GM04504 (cell line): Measurements from ENCODE around the gene ATP13A4.

Experiments
- DNase-seq: peaks from one replicate; pipeline ENCODE4 v3.0.0-alpha.2; 2012; ENCODE audit warnings: low read depth

The ATP13A4 gene

DNA sequence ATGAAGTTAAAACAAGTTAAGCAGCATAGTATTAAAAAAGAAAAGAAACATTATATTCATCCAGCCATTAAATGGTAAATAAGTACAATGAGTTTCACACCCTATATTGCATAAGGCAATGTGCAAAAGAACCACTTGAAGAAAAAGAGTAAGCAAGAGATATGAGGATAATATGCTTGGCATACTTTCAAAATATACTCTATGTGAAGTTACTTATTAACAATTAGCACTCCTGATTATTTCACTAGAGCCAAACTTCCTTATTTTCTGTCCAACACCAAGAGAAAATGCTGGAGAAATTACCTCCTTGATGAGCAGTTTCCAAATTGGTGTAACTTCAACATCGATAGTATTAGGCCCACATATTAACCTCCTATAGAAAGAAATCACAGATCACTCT lies 63.7 kb downstream of the ATP13A4 start:
- no peak for DNase-seq

DNA sequence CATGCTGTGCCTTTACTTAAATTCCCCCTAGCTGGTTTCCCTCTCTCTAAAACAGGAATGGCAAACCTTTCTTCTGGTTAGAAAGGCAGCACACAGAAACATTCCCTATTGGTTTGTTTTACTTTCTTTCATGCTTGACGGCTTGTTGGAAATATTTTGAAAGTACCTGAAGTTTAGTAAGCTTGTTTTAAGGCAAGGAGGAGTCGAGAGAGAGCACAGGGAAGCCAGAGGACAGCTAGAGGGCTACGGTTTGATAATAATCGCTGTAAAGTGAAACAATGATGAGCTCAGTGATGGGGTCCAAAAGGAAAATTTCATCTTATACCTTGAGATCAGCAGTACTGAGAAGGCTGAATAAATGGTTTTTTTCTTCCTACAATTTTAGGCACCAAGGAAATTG lies 64.1 kb downstream of the ATP13A4 start:
- no peak for DNase-seq

- no peak for DNase-seq
Observed at GRCh38 chr3:193489949-193490348, 64.7 kb downstream of the ATP13A4 start.

GRCh38 chr3:193488741-193489140 lies 66.0 kb downstream of the ATP13A4 start:
- no peak for DNase-seq

- DNase-seq: no peak
Observed at GRCh38 chr3:193483988-193484539, 70.6 kb downstream of the ATP13A4 start.

DNA sequence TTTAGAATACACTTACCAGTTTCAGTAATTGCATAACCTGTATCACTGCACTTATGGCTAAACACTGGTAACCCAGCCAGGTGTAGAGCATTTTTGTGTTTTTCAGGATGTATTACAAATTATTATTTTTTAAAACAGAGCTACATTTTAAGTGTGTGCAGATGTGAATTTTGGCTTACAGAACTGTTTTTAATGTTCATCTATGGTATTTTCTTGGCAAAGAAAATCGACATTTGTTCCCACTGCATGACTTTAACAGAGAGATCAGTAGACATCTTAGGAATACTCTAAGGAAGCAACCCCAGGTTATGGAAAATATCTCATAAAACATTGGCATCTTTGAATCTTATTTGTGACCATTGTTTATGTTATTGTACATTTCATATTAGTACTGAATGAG lies 73.3 kb downstream of the ATP13A4 start:
- DNase-seq: no peak

DNA sequence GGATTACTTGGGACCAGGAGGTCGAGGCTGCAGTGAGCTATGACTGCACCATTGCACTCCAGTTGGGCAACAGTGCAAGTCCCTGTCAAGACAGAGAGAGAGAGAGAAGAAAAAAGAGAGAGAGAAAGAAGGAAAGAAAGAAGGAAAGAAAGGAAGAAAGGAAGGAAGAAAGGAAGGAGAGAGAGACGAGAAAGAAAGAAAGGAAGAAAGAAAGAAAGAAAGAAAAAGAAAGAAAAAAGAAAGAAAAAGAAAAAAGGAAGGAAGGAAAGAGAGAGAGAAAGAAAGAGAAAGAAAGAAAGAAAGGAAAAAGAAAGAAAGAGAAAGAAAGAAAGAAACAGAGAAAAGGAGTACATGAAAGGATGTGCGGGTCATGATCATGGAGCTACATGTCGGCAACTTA lies 80.2 kb downstream of the ATP13A4 start:
- no peak for DNase-seq

DNA sequence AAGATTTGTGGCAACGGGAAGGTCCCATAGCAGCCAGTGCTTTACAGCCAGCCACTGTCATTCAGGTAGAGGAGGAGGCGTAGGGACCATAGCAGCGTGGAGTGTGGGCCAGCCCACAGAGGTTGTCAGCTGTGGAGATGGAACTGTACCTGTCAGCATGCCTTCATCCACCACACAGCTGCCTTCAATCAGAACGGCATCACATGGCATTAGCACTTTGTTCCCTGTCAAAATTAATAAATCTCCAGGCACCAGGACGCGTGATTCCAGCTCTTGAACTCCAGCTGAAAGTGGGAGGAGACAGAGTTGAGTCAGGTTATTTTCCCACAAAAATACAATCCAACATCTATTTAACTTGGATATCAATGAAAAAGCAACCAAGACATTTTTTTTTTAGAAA lies 84.0 kb downstream of the ATP13A4 start:
- DNase-seq: no peak

GRCh38 chr3:193465992-193466608 lies 88.6 kb downstream of the ATP13A4 start:
- no peak for DNase-seq

- DNase-seq: no peak
Observed at GRCh38 chr3:193464889-193465288, 89.8 kb downstream of the ATP13A4 start.

- DNase-seq: no peak
Observed at GRCh38 chr3:193457526-193457925, 97.2 kb downstream of the ATP13A4 start.

- no peak for DNase-seq
Observed at GRCh38 chr3:193452338-193452737, 102.4 kb downstream of the ATP13A4 start.

GRCh38 chr3:193451902-193452301 lies 102.8 kb downstream of the ATP13A4 start:
- DNase-seq: no peak

DNA sequence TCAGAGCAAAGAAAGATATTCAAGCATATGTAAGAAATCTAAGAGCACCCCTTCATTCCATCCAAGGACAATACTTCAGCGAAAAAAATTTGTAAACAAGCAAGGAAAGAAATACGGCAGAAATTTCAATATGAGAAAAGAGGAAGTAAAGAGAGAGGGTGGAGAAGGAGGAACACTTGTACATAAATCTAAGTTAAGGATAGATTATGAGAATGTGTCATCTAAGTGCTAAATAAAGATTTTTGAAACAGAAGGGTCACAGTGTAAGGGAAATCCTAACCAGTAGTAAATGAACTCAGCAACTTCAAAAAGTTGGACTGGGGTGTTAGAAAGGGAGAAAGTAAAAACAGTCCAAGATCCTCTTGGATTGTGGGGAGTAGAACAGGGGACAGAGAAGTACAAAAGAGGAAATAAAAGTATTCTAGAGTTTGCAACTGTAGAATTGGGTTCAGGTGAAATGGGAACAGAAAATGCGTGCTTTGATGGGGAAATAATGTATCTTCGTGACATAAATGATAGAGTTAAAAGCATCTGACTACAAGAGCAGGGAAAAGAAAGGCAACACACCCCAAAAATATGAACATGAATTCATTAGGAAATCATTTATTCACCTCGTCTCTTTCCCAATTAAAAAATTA lies 107.6 kb downstream of the ATP13A4 start:
- DNase-seq: no peak

- no peak for DNase-seq
Observed at GRCh38 chr3:193439423-193439822, 115.3 kb downstream of the ATP13A4 start.

DNA sequence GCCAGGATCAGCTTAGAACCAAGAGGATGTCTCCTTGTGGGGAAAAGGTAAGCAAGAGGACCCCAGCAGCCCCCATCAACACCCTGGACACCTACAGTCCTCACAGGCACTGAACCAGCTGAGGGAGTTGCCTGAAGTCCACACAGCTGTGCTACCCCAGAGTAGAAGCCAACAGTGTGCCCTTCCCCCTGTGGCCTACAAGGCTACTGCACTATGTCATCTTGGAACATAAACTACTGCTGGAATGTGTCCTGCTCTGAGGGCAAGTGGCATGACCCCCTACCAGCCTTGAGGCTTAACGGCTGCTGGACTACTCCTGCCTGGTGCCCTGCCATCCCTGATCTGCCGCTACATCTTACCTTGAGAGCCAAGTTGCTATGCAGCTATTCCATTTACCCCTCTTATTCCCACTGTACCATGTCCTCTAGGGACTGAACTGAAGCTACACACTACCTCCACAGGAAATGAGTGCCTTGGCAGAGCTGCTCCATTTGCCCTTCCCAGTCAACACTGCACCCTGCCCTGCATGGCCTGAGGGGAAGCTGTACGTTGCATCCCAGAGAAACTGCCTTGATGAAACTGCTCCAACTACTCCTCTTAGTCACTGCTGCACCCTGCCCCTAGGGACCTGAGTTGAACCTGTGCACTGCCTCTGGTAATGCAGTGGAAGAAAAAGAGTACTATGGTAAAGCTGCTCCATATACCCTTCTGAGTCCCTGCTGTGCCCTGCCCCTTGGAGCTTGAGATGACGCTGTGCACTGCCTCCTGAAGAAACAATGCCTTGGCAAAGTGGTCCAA lies 135.9 kb downstream of the ATP13A4 start:
- no peak for DNase-seq

- no peak for DNase-seq
Observed at GRCh38 chr3:193416629-193417028, 138.1 kb downstream of the ATP13A4 start.

GRCh38 chr3:193407688-193408087 lies 147.0 kb downstream of the ATP13A4 start:
- DNase-seq: no peak

GRCh38 chr3:193407112-193407511 lies 147.6 kb downstream of the ATP13A4 start:
- no peak for DNase-seq

DNA sequence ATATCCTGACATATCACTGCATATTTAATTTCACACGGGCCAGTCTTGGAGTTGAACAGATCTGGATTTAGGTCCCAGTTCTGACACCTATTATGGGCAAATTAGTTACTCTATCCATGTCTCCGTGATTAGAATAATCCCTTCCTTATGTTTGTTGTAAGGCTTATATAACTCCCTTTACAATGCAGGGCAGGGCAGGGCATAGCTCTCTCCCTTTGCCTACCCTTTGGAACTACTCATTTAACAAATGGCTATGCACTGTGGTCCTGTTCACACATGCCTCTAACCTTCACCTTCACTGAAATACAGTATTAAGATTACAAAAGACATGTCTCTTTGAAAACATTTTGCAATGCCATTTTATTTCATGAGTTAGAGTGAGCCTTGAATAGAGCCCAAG lies 151.4 kb downstream of the ATP13A4 start:
- DNase-seq: no peak

DNA sequence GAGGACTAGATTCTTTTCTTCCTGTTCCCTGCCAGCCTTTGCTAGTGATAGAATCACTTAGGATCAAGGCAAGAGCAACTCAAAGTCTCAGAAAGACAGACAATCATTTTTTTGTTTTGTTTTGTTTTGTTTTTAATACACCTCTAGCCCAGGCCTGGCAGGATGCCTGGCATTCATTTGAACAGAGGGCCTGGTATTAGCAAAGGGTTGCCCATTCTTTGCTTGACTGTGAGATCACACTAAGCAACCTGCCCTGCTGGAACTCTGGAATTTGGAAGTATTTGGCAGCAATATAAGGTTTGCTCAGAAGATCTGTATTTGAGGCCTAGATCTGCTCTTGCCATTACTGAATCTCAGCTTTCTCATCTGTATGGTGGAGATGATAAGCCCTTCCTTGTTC lies 154.4 kb downstream of the ATP13A4 start:
- no peak for DNase-seq

- no peak for DNase-seq
Observed at GRCh38 chr3:193396451-193397244, 158.0 kb downstream of the ATP13A4 start.
